Right lobe of liver (tissue), 6 donors: Measurements from ENCODE around the gene ACP3. TPM values are rescaled to one million over a fixed set of nuclear protein-coding genes. Genes with fewer than 3 reads are reported as not detected.
A peak's percentile ranks its signal among the peaks of the same experiment; 100 is the strongest.

Source experiments
- ATAC-seq, 4 donors: fragments of 200-7000 bp; cut with Tn5 transposase; one replicate each; pipeline ENCODE4 v1.9.1; 2020; ENCODE audit warnings: mild to moderate bottlenecking in 4 of 4, moderate library complexity in 4 of 4
- DNase-seq, 3 donors: peaks; one replicate each; pipeline ENCODE4 v3.0.0-alpha.2; 2020
- H3K27ac ChIP-seq, 3 donors: fragments of 200-600 bp; one replicate each; pipeline ENCODE4 v1.8.0; 2022
- H3K27me3 ChIP-seq, 2 donors: fragments of 200-600 bp; one replicate each; pipeline ENCODE4 v1.8.0; 2022
- H3K36me3 ChIP-seq, 4 donors: fragments of 200-600 bp; sonication (generic) in 1 of 4; one replicate each; pipeline versions ENCODE4 v1.5.1 to v1.8.0; 2017 to 2022; ENCODE audit warnings: control low read depth in 1 of 4
- H3K4me1 ChIP-seq, 4 donors: fragments of 200-600 bp; sonication (generic) in 1 of 4; one replicate each; pipeline versions ENCODE4 v1.5.1 to v1.8.0; 2017 to 2022; ENCODE audit warnings: control low read depth in 1 of 4
- H3K4me3 ChIP-seq, 3 donors: fragments of 200-600 bp; one replicate each; pipeline ENCODE4 v1.8.0; 2022
- H3K9me3 ChIP-seq, 4 donors: fragments of 200-600 bp; sonication (generic) in 1 of 4; one replicate each; pipeline versions ENCODE4 v1.5.1 to v1.8.0; 2017 to 2022; ENCODE audit warnings: control low read depth in 1 of 4
- POLR2A ChIP-seq: fragments of 450-650 bp; IDR thresholded peaks from one replicate; pipeline ENCODE4 v1.6.1; 2017; ENCODE audit warnings: antibody characterized with exemption, mild to moderate bottlenecking
- WGBS: methylation state at CpG from one replicate; pipeline ENCODE4 v1.1.6; 2018; ENCODE audit warnings: low coverage, low lambda C conversion rate; ENCODE audit not compliant: insufficient coverage; ENCODE audit errors: missing lambda C conversion rate; 5-methylcytosine and 5-hydroxymethylcytosine counted together
- intact Hi-C, 2 donors: fragments of 100-400 bp; cut with DNase I; formaldehyde crosslinking; loops; one replicate each; pipeline versions ENCODE4 v1.11.2 to v1.14.1; 2022
- total RNA-seq, 6 experiments: library from RNA; depleted of rRNA in 2 of 6; stranded (reverse); fragments of >200 nt in 2 of 6; fragmentation: NEBNext Ultra II Directional in 3 of 6; extraction: Animal tissue kit (Norgen Biotek cat#: 25700) in 3 of 6; gene quantifications; one replicate each; pipeline versions ENCODE4 v1.1.0 to v1.2.4, GENCODE V29; 2016 to 2023
- TF ChIP-seq, protein P1 (sequence below), 4 donors: fragments of 200-600 bp in 3 of 4; fragments of 450-650 bp in 1 of 4; IDR thresholded peaks; one replicate each; pipeline versions ENCODE4 v1.5.1 to v1.8.0; 2016 to 2022; ENCODE audit warnings: antibody characterized with exemption in 4 of 4, mild to moderate bottlenecking in 2 of 4
- donor health status: DM: no; HTN: yes; CAD: no.
- donor health status: DM: no; HTN: no; CAD: no.
- donor health status: DM: no; HTN: no; CAD: no.
- donor health status: DM: no; HTN: yes; CAD: no.
- donor health status: DM: no; HTN: yes; CAD: no.

The ACP3 gene
- total RNA-seq, 6 experiments from 2014 or later, result 0.12 to 0.49 (median 0.22) TPM; not detected in 1

DNA sequence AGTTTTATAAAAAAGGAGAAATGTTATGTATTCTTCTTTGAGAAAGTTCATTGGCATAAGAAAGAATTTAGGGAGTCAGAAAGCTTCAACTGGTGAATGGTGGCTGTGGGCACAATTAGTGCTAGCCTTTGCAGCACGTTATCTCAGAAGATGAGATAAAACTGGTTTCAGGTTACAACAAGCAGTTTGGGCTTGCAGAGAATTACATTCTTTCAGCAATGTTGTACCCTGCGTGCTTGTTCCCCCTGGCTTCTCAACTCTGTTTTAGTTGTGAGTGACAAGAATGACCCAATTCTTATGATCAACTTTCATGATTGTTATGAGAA lies 31.6 kb upstream of the ACP3 start:
- H3K4me1 ChIP-seq, result no peaks in the 10 kb centered on the region
- H3K27me3 ChIP-seq, result no peaks in the 10 kb centered on the region
- TF ChIP-seq POLR2A, result no peak
- TF ChIP-seq, protein P1, sequence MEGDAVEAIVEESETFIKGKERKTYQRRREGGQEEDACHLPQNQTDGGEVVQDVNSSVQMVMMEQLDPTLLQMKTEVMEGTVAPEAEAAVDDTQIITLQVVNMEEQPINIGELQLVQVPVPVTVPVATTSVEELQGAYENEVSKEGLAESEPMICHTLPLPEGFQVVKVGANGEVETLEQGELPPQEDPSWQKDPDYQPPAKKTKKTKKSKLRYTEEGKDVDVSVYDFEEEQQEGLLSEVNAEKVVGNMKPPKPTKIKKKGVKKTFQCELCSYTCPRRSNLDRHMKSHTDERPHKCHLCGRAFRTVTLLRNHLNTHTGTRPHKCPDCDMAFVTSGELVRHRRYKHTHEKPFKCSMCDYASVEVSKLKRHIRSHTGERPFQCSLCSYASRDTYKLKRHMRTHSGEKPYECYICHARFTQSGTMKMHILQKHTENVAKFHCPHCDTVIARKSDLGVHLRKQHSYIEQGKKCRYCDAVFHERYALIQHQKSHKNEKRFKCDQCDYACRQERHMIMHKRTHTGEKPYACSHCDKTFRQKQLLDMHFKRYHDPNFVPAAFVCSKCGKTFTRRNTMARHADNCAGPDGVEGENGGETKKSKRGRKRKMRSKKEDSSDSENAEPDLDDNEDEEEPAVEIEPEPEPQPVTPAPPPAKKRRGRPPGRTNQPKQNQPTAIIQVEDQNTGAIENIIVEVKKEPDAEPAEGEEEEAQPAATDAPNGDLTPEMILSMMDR (IDR thresholded peaks at IDR 0.05), result no peak
- H3K27ac ChIP-seq, result no peak overlapping the region
- DNase-seq, result no peak
- no peak overlapping the region for H3K4me3 ChIP-seq
- no peak for ATAC-seq
- intact Hi-C loops, result no loop called here
- peaks cover 0 to 2% (median 0%) of the 10 kb centered on the region in 4 donors for H3K9me3 ChIP-seq
- WGBS, result 33% methylated on average over 2 of the region's 2 CpGs
- H3K36me3 ChIP-seq, result no peaks in the 10 kb centered on the region

DNA sequence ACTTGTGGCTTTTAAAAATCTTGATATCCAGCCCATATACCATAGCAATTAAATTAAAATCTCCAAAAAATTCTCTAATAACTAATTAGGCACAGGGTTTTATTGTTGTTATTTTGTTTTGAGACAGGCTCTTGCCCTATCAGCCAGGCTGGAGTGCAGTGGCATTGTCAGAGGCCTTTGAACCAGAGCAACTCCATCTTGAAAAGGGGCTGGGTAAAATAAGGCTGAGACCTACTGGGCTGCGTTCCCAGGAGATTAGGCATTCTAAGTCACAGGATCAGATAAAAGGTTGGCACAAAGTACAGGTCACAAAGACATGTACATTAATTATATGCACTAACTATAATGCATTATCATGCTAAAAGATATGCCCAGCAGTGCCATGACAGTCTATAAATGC lies 31.2 kb upstream of the ACP3 start:
- H3K27me3 ChIP-seq, result no peaks in the 10 kb centered on the region
- WGBS, result 57% methylated on average over 1 of the region's 1 CpG
- H3K4me3 ChIP-seq, result no peak overlapping the region
- DNase-seq, result no peak
- TF ChIP-seq, protein P1 (IDR thresholded peaks at IDR 0.05), result no peak
- TF ChIP-seq POLR2A, result no peak
- no peak overlapping the region for H3K27ac ChIP-seq
- no peaks in the 10 kb centered on the region for H3K36me3 ChIP-seq
- H3K4me1 ChIP-seq, result no peaks in the 10 kb centered on the region
- no peak for ATAC-seq
- H3K9me3 ChIP-seq, result peaks cover 0 to 2% (median 0%) of the 10 kb centered on the region in 4 donors
- intact Hi-C loops, result no loop called here

DNA sequence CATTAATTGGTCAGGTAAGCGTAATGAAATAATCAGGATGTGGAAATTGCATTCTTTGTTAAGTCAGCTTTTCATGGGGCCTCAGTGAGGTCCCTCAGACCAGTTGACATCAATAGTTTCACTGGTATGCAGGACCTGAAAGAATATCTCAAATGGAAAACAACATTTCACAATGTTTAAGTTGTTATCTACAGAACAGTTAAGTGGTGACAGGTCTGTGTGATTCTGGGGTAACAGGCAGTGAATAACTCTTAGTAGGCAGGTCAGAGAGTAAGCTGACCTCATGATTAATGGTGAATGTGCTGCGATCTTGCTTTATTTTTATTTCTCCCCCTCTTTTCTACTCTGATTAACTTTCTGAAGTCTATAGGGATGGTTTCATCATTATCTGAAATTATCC lies 28.9 kb upstream of the ACP3 start:
- Histone ChIP-seq H3K9me3 (no peaks in the 10 kb centered on the region), H3K27ac (no peak overlapping the region), H3K36me3 (no peaks in the 10 kb centered on the region), H3K4me3 (no peak overlapping the region), H3K27me3 (no peaks in the 10 kb centered on the region), H3K4me1 (no peaks in the 10 kb centered on the region)
- 53% methylated on average over 2 of the region's 2 CpGs for WGBS
- ATAC-seq (no peak), DNase-seq (no peak)
- TF ChIP-seq, protein P1 (IDR thresholded peaks at IDR 0.05), result no peak
- intact Hi-C loops, result no loop called here

DNA sequence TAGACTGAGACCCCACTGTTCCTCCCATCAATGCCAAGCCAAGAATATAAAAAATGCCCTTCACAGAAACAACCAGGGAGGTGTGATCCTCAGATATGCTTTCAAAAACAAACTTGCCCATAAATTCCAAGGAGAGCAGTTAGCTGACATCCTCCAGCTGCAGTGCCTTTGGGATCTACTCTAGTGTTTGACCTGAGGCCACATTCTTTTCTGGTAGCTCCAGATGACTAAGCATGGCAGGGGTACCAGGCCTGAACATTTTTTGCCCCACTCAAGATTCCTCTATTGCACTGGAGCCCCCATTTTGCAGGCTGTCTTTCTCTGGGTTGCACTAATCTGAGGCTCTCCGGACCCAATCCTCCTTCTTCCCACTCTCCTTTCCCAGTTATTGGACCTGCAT lies 27.9 kb upstream of the ACP3 start:
- no peak overlapping the region for H3K4me3 ChIP-seq
- DNase-seq, result no peak
- H3K36me3 ChIP-seq, result no peaks in the 10 kb centered on the region
- no peak for ATAC-seq
- WGBS, result 100% methylated on average over 1 of the region's 1 CpG
- no peak for TF ChIP-seq POLR2A
- TF ChIP-seq, protein P1 (IDR thresholded peaks at IDR 0.05), result no peak
- intact Hi-C loops, result no loop called here
- no peaks in the 10 kb centered on the region for H3K4me1 ChIP-seq
- no peak overlapping the region for H3K27ac ChIP-seq
- no peaks in the 10 kb centered on the region for H3K27me3 ChIP-seq
- H3K9me3 ChIP-seq, result no peaks in the 10 kb centered on the region

DNA sequence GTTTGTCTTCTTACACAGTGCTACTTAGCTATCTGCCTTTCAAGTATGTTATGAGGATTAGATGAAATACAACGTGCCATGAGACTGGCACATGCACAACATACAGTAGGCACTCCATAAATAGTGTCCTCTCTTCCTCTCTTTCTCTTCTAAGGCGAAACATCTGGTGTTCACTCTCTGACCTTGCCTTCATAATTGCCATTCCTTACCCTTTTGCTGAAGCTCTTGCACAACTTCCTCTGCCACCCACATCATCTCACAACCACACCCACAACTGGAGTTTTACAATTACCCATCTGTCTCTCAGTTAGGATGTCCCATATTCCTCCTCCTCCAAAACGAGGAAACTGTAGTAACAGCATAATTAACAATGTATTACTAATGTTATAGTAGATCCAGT lies 26.4 kb upstream of the ACP3 start:
- intact Hi-C loops, result no loop called here
- ATAC-seq, result peak; percentile 28 to 56 (median 43)
- H3K9me3 ChIP-seq, result no peaks in the 10 kb centered on the region

More for the DNA sequence above, 26.4 kb upstream of the ACP3 start:
- DNase-seq, result no peak
- H3K36me3 ChIP-seq, result no peaks in the 10 kb centered on the region
- H3K4me3 ChIP-seq, result no peak overlapping the region
- no peaks in the 10 kb centered on the region for H3K27me3 ChIP-seq
- no peaks in the 10 kb centered on the region for H3K4me1 ChIP-seq
- no peak for TF ChIP-seq POLR2A
- TF ChIP-seq, protein P1 (IDR thresholded peaks at IDR 0.05), result no peak
- WGBS, result 24% methylated on average over 3 of the region's 3 CpGs
- H3K27ac ChIP-seq, result no peak overlapping the region
